ENCODE results near the gene GLYATL1B. TPM values are rescaled to one million over a fixed set of nuclear protein-coding genes. Genes with fewer than 3 reads are reported as not detected.
"Not testable (repeated sequence)": the region's sequence is repeated elsewhere in the genome, so short reads cannot be mapped to it uniquely, and the experiment has no call there.

The GLYATL1B gene
- total RNA-seq, 1 donor from 2014 or later, result not detected

GRCh38 chr11:59106363-59107336 is 20.5 kb downstream of the GLYATL1B start, which contains the start of gene FAM111B:
FAM111B (plus strand) TSS chr11:59107237; CDS start chr11:59109626, 2,389 bp downstream.
- H3K27me3 ChIP-seq (ENCODE audit: control insufficient read depth, insufficient read depth, low read length), result no peaks in the 10 kb centered on the region
- no peaks in the 10 kb centered on the region for H3K36me3 ChIP-seq (ENCODE audit: control insufficient read depth, insufficient read depth, low read length)
- TF ChIP-seq, protein P1, sequence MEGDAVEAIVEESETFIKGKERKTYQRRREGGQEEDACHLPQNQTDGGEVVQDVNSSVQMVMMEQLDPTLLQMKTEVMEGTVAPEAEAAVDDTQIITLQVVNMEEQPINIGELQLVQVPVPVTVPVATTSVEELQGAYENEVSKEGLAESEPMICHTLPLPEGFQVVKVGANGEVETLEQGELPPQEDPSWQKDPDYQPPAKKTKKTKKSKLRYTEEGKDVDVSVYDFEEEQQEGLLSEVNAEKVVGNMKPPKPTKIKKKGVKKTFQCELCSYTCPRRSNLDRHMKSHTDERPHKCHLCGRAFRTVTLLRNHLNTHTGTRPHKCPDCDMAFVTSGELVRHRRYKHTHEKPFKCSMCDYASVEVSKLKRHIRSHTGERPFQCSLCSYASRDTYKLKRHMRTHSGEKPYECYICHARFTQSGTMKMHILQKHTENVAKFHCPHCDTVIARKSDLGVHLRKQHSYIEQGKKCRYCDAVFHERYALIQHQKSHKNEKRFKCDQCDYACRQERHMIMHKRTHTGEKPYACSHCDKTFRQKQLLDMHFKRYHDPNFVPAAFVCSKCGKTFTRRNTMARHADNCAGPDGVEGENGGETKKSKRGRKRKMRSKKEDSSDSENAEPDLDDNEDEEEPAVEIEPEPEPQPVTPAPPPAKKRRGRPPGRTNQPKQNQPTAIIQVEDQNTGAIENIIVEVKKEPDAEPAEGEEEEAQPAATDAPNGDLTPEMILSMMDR (IDR thresholded peaks at IDR 0.05; ENCODE audit: insufficient read depth, low read length, severe bottlenecking), result no peak
- no peak for FAIRE-seq
- peak; percentile 95 for DNase-seq (ENCODE audit: low read depth)
- peak within 1 kb of the TSS; percentile 48 for H3K4me3 ChIP-seq (ENCODE audit: low read depth, low read length)

- H3K27me3 ChIP-seq (ENCODE audit: control insufficient read depth, insufficient read depth, low read length); H3K36me3 ChIP-seq (ENCODE audit: control insufficient read depth, insufficient read depth, low read length); H3K4me3 ChIP-seq (ENCODE audit: low read depth, low read length); DNase-seq (ENCODE audit: low read depth): not testable (repeated sequence)
- peak; percentile 73 for FAIRE-seq
Measured at GRCh38 chr11:59107721-59108120, 21.6 kb downstream of the GLYATL1B start.

- H3K36me3 ChIP-seq (ENCODE audit: control insufficient read depth, insufficient read depth, low read length), result no peaks in the 10 kb centered on the region
Measured at GRCh38 chr11:59112494-59112893, 26.4 kb downstream of the GLYATL1B start.

GRCh38 chr11:59114344-59114743 is 28.2 kb downstream of the GLYATL1B start:
- FAIRE-seq, result no peak
- Histone ChIP-seq H3K36me3 (ENCODE audit: control insufficient read depth, insufficient read depth, low read length) (no peaks in the 10 kb centered on the region), H3K4me3 (ENCODE audit: low read depth, low read length) (no peak overlapping the region), H3K27me3 (ENCODE audit: control insufficient read depth, insufficient read depth, low read length) (no peaks in the 10 kb centered on the region)
- TF ChIP-seq, protein P1 (IDR thresholded peaks at IDR 0.05; ENCODE audit: insufficient read depth, low read length, severe bottlenecking), result no peak
- no peak for DNase-seq (ENCODE audit: low read depth)

More at GRCh38 chr11:59112494-59112893, 26.4 kb downstream of the GLYATL1B start:
- H3K4me3 ChIP-seq (ENCODE audit: low read depth, low read length), result no peak overlapping the region
- FAIRE-seq, result no peak
- no peak for DNase-seq (ENCODE audit: low read depth)
- no peaks in the 10 kb centered on the region for H3K27me3 ChIP-seq (ENCODE audit: control insufficient read depth, insufficient read depth, low read length)
- TF ChIP-seq, protein P1 (IDR thresholded peaks at IDR 0.05; ENCODE audit: insufficient read depth, low read length, severe bottlenecking), result no peak

- no peak for FAIRE-seq
- DNase-seq (ENCODE audit: low read depth), result no peak
- H3K27me3 ChIP-seq (ENCODE audit: control insufficient read depth, insufficient read depth, low read length), result no peaks in the 10 kb centered on the region
- H3K4me3 ChIP-seq (ENCODE audit: low read depth, low read length), result no peak overlapping the region
- TF ChIP-seq, protein P1 (IDR thresholded peaks at IDR 0.05; ENCODE audit: insufficient read depth, low read length, severe bottlenecking), result no peak
- H3K36me3 ChIP-seq (ENCODE audit: control insufficient read depth, insufficient read depth, low read length), result no peaks in the 10 kb centered on the region
Measured at GRCh38 chr11:59115553-59115952, 29.4 kb downstream of the GLYATL1B start.

DNA sequence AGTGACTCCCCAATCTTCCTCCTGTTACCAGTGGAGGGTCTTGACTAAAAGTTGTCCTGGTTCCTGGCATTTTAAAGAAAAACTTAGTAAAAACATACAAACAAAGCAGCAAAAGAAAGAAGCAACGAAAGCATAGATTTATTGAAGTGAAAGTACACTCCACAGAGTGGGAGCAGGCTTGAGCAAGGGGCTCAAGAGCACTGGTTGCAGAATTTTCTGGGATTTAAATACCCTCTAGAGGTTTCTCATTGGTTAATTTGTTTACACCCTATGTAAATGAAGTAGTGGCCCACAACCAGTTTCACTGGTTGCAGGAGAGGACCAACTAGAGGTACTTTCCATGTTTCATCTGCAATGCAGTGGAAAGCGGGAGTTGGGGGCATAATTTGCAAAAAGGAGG is 31.7 kb downstream of the GLYATL1B start:
- Histone ChIP-seq H3K36me3 (ENCODE audit: control insufficient read depth, insufficient read depth, low read length) (no peaks in the 10 kb centered on the region), H3K27me3 (ENCODE audit: control insufficient read depth, insufficient read depth, low read length) (no peaks in the 10 kb centered on the region), H3K4me3 (ENCODE audit: low read depth, low read length) (no peak overlapping the region)
- no peak for FAIRE-seq
- DNase-seq (ENCODE audit: low read depth), result no peak
- TF ChIP-seq, protein P1 (IDR thresholded peaks at IDR 0.05; ENCODE audit: insufficient read depth, low read length, severe bottlenecking), result no peak
